DMS114 treated with DMSO at 0.1 percent for 48 hours (cell line): ENCODE results near the gene TCFL5.
A peak's percentile ranks its signal among the peaks of the same experiment; 100 is the strongest.

ENCODE experiments used
- DNase-seq: peaks from one replicate; lab custom pipeline; 2025; ENCODE audit not compliant: unreplicated experiment; lab: John Stamatoyannopoulos, UW

TCFL5 gene

GRCh38 chr20:62813588-62813987 lies 48.0 kb downstream of the TCFL5 start:
- no peak for DNase-seq

- DNase-seq: no peak
Observed at GRCh38 chr20:62812907-62813200, 48.8 kb downstream of the TCFL5 start.

- DNase-seq: no peak
Observed at GRCh38 chr20:62812181-62812906, 49.3 kb downstream of the TCFL5 start.

GRCh38 chr20:62811720-62812119 lies 49.9 kb downstream of the TCFL5 start:
- DNase-seq: no peak

- no peak for DNase-seq
Observed at GRCh38 chr20:62811320-62811719, 50.3 kb downstream of the TCFL5 start.

- DNase-seq: no peak
Observed at GRCh38 chr20:62809530-62810428, 51.8 kb downstream of the TCFL5 start.

GRCh38 chr20:62808211-62808865 lies 53.3 kb downstream of the TCFL5 start:
- DNase-seq: peak; percentile 13

GRCh38 chr20:62807444-62808210 lies 54.0 kb downstream of the TCFL5 start:
- no peak for DNase-seq

GRCh38 chr20:62806383-62807050 lies 55.1 kb downstream of the TCFL5 start:
- no peak for DNase-seq

- no peak for DNase-seq
Observed at GRCh38 chr20:62805711-62806382, 55.8 kb downstream of the TCFL5 start.

- no peak for DNase-seq
Observed at GRCh38 chr20:62805155-62805710, 56.4 kb downstream of the TCFL5 start.

GRCh38 chr20:62804627-62805154 lies 56.9 kb downstream of the TCFL5 start, which contains the start of gene OGFR:
OGFR (plus strand) TSS chr20:62804835; CDS start chr20:62804860, 25 bp downstream.
- DNase-seq: no peak

GRCh38 chr20:62804021-62804626 lies 57.5 kb downstream of the TCFL5 start:
- peak; percentile 30 for DNase-seq

GRCh38 chr20:62802026-62802712 lies 59.5 kb downstream of the TCFL5 start:
- DNase-seq: no peak

GRCh38 chr20:62801284-62802010 lies 60.2 kb downstream of the TCFL5 start:
- DNase-seq: no peak

GRCh38 chr20:62800314-62801259 lies 61.0 kb downstream of the TCFL5 start:
- DNase-seq: no peak

- no peak for DNase-seq
Observed at GRCh38 chr20:62799873-62800272, 61.7 kb downstream of the TCFL5 start.
